HG03469 (cell line): ENCODE data around the gene SNAPC1.
A peak's percentile ranks its signal among the peaks of the same experiment; 100 is the strongest.
"Not testable (repeated sequence)": the region's sequence is repeated elsewhere in the genome, so short reads cannot be mapped to it uniquely, and the experiment has no call there.

Experiments
- ATAC-seq: cut with Tn5 transposase; IDR thresholded peaks from one replicate; pipeline ENCODE4 v1.9.1; 2021; ENCODE audit warnings: mild to moderate bottlenecking, moderate library complexity, moderate number of reproducible peaks; ENCODE audit not compliant: unreplicated experiment

The SNAPC1 gene, protein sequence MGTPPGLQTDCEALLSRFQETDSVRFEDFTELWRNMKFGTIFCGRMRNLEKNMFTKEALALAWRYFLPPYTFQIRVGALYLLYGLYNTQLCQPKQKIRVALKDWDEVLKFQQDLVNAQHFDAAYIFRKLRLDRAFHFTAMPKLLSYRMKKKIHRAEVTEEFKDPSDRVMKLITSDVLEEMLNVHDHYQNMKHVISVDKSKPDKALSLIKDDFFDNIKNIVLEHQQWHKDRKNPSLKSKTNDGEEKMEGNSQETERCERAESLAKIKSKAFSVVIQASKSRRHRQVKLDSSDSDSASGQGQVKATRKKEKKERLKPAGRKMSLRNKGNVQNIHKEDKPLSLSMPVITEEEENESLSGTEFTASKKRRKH

GRCh38 chr14:61761959-61762786 is at the start of gene SNAPC1:
Gene SNAPC1 (plus strand): TSS chr14:61762420. CDS start chr14:61762461, 41 bp downstream.
- ATAC-seq = peak; percentile 92

DNA sequence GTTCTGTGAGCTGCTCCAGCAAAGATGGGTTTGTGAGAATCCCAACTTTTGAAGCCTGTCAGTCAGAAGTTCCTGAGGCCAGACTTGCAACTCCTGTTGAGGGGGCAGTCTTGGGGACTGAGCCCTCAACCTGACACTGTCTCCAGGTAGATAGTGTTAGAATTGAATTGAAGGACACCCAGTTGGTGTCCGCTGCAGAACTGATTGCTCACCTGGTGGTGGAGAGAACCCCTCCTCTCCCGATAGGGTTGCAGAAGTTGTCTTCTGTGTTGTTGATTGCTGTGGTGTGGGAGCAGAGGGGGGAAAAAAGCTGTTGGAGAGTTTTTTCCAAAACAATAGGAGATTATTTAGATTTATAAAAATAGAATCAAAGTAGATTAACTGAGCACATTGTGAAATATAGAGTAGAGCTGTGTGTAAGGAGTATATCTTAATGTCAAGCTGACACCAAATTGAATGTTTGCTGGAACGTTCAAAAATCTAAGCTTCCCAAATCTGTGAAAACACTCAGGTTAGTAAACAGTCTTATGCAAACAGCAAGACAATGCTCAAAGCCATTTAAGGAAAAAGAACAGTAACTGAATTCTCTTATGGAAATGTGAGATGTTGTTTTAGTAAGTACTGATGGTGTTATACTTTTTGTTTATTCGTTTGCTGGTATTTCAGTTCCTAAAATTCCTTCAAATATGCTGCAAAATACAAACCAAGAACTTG is 48.3 kb upstream of the SNAPC1 start:
- ATAC-seq = no peak

GRCh38 chr14:61716956-61717355 is 45.3 kb upstream of the SNAPC1 start:
- no peak for ATAC-seq

GRCh38 chr14:61718039-61718438 is 44.2 kb upstream of the SNAPC1 start:
- ATAC-seq = no peak

DNA sequence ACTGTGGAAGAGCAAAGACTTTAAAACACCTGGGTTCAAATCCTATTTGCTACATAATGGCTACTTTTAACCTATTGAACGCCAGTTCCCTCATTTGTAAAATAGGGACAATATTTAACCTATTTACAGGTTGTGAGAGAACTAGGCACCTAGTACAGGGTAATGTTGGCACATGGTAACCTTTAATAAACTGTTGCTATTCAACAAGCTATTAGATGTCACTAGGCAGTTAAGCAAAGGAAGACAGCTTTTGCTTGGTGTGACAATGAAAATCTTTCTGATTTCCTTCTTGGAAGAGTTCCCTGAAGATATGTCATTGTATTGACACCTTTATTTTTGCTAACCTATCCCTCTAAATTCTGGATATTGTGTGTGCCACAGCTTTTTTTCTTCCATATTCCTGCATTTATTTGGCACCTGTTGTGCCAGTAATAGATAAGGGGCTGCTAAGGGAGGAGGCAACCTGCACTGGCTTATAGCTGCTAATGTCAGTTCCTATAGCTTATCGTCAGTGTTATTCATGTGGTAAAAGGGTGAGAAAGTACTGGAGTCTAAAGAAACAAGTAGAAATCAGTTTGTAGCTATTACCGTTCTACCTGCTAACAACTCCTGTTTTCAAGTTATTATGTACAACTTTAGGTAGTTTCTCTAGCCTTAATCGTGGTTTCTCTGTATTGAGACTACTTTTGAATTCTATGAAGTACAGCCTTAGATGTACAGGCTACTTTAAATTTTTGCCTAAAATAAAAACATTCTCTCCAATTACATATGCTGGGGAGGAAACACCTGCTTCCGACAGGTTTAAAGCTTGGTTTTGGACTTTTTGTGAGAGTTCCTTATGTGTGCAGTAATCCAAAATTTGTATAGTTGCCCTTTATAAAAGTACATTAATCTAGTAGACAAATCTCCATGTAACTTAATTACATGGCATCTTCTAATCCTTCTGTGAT is 42.6 kb upstream of the SNAPC1 start:
- no peak for ATAC-seq

DNA sequence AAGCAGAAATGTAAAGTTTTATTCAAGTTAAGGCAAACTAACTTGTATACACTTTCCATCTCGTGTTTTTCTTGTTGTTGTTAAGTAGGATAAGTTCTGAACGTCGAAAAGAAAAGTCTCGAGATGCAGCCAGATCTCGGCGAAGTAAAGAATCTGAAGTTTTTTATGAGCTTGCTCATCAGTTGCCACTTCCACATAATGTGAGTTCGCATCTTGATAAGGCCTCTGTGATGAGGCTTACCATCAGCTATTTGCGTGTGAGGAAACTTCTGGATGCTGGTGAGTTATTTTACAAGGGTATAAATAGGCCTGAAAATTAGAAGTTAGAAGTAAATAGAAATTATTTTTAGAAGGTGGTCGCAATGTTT is 41.9 kb upstream of the SNAPC1 start:
- no peak for ATAC-seq

DNA sequence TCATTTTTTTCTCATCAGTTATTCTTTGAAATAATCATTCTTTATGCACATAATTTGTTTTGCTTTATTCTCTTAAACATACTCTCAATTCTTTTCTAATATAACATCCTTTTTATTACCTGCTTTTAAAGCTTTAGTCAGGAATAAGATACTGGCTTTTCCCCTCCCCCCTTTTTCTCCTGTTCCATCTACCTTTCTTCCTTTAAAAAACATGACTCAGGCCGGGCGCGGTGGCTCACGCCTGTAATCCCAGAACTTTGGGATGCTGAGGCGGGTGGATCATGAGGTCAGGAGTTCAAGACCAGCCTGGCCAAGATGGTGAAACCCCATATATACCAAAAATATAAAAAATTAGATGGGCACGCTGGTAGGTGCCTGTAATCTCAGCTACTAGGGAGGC is 41.5 kb upstream of the SNAPC1 start:
- ATAC-seq = no peak

DNA sequence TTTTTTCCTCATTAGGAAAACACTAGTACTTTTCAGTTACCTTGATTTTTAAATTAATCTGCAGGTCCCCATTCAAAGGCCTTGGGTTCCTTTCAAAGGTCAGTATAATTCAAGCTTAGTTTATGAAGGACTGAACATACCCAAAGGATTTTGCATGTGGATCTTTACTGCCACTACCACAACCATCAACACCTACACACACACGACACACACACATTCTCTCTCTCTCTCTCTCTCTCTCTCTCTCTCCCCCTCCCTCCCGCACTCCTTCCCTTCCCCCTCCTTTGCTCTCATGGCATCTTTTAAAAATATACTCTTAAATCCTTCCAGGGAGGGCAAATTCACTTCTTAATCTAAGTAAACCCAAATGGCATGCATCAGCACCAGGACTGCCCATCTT is 38.1 kb upstream of the SNAPC1 start:
- no peak for ATAC-seq

GRCh38 chr14:61726778-61727658 is 35.2 kb upstream of the SNAPC1 start:
- ATAC-seq = no peak

DNA sequence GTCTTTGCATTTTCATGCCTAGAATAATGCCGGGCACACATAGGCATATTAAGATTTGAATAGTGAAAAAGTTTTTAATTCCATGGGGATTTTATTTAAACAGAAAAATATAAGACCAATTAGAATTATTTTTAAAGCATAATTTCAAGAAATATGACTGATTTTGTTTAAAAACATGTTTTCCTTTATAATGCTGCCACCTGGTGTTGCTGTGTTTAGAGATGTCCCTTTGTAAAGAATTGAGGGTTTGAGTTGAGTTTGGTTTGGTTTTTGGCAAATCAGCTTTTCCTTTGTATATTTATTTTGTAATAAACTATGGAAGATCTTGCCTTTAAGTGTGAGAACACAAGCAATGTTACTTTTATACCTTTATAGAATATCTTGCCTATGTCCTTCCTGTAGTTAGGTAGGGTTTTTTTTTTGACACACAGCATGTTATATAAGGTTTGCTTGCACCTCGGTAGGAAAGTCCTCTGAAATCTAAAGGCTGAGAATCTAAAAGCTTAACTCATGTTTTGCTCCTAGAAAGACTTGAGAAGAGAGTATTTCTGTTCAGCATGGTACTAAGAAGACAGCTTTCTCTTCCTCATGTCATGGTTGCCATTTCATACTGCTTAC is 31.4 kb upstream of the SNAPC1 start:
- no peak for ATAC-seq

- no peak for ATAC-seq
Observed at GRCh38 chr14:61733972-61734371, 28.2 kb upstream of the SNAPC1 start.

GRCh38 chr14:61736751-61737150 is 25.5 kb upstream of the SNAPC1 start:
- no peak for ATAC-seq

DNA sequence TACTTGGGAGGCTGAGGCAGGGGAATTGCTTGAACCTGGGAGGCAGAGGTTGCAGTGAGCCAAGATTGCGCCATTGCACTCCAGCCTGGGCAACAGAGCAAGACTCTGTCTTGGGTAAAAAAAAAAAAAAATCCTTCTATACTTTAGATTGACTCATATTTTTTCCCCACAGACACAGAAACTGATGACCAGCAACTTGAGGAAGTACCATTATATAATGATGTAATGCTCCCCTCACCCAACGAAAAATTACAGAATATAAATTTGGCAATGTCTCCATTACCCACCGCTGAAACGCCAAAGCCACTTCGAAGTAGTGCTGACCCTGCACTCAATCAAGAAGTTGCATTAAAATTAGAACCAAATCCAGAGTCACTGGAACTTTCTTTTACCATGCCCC is 24.3 kb upstream of the SNAPC1 start:
- ATAC-seq = no peak

DNA sequence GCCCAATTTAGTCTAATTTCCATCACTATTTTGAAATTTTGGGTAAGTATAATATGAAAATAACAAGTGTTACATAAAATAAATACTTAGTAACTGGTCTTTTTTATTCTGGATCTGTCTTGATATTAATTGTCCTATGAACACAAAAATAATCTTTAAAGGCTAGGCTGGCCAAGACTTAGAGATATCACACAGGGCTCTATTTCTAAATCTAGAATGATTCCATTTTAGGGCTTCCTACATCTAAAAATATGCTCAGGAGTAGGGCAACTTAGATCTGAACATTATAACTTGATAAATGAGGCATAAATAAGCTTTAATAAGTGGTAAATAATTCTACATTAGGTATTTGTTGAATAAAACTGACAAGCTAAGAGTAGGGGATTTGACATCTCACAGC is 23.1 kb upstream of the SNAPC1 start:
- ATAC-seq = no peak

DNA sequence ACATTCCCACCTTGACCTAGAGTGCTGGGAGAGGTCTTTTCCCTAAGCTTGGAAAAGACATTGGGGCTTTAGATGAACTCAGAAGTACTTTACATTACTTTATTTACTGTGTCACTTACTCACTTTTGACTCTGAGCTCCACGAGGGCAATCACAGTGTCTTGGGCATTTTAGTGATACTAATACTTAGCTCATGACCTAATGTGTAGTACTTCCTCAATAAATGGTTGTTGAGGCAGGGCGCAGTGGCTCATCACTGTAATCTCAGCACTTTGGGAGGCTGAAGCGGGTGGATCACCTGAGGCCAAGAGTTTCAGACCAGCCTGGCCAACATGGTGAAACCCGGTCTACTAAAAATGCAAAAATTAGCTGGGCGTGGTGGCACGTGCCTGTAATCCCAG is 19.8 kb upstream of the SNAPC1 start:
- ATAC-seq = no peak

GRCh38 chr14:61744238-61744637 is 18.0 kb upstream of the SNAPC1 start:
- ATAC-seq = no peak

DNA sequence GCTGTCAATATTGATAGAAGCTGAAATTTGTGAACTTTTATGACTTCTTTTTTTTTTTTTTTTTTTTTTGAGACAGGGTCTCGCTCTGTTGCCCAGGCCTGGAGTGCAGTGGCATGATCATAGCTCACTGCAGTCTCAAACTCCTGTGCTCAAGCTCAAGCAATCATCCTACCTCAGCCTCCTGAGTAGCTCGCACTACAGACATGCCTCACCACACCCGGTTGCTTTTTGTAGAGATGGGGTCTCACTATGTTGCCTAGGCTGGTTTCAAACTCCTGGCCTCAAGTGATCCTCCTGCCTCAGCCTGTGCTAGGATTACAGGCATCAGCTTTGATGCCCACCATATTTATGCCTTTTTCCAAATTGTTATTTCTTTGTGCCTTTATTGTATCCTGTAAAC is 15.9 kb upstream of the SNAPC1 start:
- ATAC-seq = not testable (repeated sequence)

- ATAC-seq = no peak
Observed at GRCh38 chr14:61746881-61747280, 15.3 kb upstream of the SNAPC1 start.

DNA sequence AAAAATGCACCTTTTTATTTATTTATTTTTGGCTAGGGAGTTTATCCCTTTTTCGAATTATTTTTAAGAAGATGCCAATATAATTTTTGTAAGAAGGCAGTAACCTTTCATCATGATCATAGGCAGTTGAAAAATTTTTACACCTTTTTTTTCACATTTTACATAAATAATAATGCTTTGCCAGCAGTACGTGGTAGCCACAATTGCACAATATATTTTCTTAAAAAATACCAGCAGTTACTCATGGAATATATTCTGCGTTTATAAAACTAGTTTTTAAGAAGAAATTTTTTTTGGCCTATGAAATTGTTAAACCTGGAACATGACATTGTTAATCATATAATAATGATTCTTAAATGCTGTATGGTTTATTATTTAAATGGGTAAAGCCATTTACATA is 14.9 kb upstream of the SNAPC1 start:
- ATAC-seq = no peak
